ENCODE results near the gene TFF2.

TFF2 gene

DNA sequence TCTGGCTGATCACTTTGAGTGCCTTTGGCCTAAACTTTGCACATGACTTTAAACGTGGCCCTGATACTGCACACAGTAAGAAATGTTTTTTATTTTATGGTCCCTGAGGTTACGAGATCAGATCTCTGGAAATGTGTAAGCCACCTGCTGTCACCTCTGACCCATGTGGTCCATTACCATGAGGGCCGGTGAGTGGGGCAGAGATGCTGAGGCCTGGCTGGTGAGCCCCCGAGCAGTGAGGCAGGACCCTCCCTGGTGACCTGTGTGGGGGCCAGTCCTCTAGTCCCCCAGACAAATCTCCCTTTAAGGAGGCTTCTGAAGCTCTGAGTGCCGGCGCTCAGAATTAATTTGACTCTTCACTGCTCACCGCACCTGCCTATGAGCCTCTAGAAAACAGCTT is 48.0 kb downstream of the TFF2 start:
- DNase-seq, result no peak

DNA sequence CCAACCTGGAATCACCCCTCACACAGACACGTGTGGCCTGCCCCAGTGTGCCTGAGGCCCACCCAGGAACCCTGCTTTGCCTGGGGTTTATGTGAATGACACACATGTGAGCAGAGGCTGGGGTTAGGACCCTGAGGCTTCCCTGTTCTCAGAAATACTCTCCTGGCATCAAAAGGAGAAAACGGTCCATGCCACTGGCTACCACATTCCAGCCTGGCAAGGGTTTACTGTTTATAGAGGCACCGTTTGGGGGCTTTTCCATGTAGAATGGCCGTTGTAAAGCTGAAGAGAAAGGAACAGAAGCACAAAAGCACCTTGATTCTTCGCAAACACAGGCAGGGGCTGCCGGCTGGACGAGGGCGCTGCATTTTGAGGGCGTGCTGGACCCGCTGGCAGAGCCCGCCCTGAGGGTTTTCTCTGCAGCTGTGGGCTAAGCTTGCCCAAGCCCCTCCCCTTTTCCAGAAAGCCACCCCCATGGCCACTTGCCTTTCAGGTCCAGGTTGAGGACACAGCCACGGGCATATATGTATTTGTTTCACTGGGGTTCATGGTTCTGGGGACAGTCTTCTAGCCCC is 48.6 kb downstream of the TFF2 start:
- no peak for DNase-seq

DNA sequence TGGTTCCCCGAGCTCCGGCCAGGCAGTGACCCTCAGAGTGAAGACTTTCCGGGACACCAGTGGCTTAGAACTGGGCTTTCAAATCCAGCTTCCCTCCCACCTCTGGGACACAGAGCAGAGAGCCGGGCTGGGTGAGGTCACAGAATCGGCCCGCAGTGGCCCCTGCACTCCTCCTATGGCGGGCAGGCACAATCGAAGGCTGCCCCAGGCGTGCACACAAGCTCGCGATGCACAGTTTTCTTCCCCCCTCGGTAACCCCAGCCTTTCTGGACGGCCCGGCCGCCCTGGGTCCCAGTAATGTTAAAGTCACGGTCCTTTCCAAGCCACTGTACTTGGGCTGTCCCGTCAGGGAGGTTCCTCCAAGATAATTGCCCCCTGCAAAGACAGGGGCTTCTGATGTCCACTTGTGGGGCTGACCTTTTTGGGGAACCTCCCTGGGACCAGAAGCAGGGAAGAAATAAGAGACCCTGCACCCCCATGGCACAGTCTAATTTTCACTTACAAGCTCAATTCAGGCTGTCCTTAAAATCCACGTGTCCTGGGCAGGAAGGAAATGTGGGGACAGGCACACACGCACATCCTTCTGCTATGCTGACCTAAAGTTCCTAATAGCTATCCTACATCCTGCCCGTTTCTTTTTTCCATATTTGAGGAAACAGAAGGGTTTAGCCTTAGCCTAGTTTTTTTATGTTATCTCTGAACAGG is 49.3 kb downstream of the TFF2 start:
- DNase-seq, result no peak

DNA sequence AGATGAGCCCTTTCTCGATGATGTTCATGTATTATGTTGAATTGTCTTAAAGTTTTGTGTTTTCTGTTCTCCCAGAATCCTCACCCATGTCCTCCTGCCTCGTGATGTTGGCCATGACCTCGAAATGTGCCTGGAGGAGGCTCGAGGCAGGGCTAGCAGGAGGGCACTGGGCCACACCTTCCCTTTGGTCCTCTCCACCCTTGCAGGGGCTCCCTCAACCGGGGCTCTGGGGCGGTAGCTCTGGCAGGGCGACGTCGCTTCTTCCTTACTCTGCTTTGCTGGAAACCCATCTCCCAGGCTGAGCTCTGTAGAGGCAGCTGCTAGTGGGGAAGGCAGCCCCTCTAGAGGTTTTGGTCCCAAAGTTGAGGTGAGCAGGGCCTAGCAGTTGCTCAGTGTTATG is 49.8 kb downstream of the TFF2 start:
- DNase-seq, result no peak

DNA sequence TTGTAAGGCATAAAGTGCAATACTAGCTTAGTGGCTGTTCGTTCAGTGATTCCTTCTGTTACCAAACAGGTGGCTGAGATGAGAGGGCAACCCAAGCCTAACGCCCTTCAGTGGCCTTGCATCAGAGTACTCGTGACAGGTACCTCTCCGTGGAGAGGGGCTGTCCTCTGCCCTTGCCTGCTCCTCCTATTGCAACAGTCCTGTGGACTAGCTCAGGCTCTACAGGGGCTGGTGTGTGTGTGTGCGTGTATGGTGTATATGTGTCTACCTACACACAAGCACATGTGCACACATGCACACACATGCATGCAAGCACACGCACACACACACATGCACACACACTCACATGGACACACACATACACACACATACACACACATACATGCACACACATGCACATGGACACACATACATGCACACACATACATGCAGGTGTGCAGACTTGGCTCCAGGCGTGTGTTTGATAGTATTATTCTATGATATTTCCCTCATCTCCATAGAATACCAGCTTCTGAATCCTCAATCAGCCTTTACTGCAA is 50.7 kb downstream of the TFF2 start:
- no peak for DNase-seq

DNA sequence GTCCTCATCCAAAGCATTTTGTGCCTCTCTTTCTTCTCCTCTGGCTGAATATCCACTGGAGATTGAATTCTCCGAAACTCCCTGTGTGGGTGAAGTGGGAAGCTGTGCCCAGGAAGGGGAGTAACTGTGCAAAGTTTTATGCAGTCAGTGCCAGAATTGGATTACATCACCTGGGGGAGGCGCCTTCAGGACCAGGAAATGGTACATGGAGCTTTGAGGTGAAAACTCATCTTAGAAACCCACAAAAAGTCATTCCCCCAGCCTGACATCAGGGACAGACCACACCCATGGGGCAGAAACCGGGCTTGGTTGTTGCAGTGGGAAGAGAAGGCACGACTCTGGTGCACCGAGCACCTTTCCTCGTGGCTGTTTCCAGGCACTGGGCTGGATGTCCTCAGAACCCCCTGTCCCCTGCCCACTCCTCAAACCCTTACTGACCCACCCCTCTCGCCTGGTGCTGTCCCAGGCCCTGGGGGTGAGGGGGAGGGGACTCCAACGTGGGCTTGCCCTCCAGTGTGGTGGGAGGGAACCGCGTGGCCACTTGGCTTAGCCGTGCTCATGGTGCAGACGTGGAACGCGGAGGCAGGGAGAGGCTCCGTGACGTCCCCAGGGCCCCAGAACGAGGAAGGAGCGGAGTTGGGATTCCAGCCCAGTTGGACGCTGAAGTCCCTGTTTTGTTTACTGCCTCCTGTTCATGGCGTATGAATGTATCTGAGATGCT is 51.3 kb downstream of the TFF2 start:
- peak; percentile 44 to 50 for DNase-seq

DNA sequence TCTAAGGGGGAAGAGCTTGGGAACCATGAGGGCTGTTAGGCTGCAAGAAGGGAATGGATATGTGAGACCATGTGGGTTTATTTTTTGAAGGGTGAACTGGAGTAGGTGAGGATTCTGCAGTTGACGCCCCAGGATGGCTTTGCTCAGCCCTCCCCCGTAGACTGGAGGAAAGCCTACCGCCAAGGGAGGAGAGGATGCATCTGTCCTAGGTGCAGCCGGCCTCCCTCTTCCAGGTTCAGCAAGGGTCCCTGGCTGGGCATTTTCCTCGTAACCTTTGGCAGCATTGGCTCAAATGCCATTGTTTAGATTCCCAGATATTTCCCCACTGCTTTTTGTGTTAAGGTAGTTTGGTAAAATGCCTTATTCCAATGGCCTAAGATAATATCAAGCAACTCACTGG is 52.1 kb downstream of the TFF2 start:
- no peak for DNase-seq

DNA sequence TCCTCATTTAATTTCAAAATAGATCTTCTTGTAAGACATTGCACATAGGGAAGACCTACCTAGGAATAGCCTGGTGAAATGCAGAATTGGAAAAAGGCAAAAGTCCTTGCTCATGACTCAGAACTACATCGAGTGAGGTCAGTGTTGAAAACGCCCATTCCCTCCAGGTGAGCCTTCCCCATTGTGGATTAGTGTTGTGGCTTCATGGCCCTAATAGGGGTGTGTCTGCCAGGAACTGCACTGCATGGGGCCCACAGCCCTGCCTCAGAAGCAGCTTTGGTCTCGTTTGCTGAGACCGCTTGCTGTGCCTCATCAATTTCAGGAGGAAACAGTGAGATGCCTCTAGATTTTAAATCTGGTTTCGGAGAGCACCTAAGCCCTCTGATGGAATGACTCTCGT is 52.6 kb downstream of the TFF2 start:
- DNase-seq, result no peak

DNA sequence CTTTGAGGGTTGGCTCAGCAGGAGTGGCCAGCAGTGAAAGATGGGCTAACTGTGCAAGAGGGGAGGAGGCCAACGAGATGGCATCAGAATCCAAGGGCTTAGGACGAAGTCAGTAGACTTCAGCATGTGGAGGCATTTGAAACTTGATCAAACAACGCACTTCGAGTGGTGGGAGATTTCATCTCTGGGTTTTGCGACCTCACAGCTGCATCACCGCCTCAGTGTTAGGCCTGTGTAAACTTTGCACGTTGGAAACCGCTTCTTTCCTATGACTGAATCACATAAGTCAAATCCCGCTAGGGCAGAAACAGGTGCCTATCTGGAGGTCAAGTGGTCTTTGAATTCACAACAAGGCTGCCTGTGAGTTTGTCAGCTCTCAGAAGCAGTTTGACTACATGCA is 53.4 kb downstream of the TFF2 start:
- DNase-seq, result no peak

DNA sequence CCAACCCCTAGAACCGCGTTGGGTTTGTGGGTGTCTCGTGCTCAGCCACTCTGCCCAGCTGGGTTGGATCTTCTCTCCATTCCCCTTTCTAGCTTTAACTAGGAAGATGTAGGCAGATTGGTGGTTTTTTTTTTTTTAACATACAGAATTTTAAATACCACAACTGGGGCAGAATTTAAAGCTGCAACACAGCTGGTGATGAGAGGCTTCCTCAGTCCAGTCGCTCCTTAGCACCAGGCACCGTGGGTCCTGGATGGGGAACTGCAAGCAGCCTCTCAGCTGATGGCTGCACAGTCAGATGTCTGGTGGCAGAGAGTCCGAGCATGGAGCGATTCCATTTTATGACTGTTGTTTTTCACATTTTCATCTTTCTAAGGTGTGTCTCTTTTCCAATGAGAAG is 54.3 kb downstream of the TFF2 start:
- DNase-seq, result no peak

Data from activated T-cell treated with anti-CD3 and anti-CD28 coated beads, Interleukin-2, amount 50 U/mL, for 48 hours (primary cell).